ENCODE data around the gene GORASP2.

Gene GORASP2

DNA sequence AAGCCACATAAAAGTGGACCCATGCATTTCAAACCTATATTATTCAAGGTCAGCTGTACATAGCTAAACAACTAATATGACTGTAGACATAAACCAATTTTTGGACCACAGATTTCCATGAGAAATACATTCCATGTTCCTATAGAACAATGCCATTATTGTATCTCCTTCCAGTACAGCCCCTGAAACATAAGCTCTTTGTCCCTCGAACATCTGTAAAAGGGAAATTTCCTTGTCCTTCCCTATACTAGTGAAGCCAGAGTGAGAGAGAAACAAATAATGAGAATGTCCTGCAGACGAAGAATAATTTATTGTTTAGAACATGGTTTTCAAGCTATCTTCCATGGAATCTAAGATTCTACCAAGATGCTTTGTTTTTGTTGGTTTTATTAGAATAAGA lies 75.3 kb downstream of the GORASP2 start:
- no peaks in the 10 kb centered on the region for H3K27me3 ChIP-seq (ENCODE audit: control insufficient read depth, insufficient read depth, low read length)
- no peak overlapping the region for H3K27ac ChIP-seq (ENCODE audit: low read depth, low read length)
- no peaks in the 10 kb centered on the region for H3K4me1 ChIP-seq (ENCODE audit: control insufficient read depth, insufficient read depth, low read length)
- H3K36me3 ChIP-seq (ENCODE audit: control insufficient read depth, insufficient read depth, low read length) = peaks cover 61% of the 10 kb centered on the region
- H3K9me3 ChIP-seq (ENCODE audit: control insufficient read depth, insufficient read depth, low read depth, low read length) = no peaks in the 10 kb centered on the region
- no peak overlapping the region for H3K9ac ChIP-seq (ENCODE audit: low read length)
- H3K4me3 ChIP-seq (ENCODE audit: low read depth, low read length) = no peak overlapping the region

DNA sequence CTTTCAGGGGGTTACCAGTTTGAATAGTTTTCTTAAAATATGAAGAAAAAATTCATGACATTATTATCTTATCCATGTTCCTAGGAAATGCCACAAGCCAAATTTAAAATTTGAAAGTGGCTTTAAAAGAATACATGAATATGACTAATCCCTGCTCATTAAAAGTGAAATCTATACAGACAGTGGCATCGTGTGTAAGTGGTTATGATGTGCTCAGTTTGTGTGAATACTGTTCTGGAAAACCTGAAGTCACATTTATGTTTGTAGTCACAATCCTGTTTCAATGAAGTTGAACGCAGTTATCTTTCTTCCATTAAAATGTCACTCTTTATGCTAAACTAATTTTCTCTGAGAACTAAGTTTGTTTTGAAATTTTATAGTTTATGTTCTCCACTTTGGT lies 75.8 kb downstream of the GORASP2 start:
- no peaks in the 10 kb centered on the region for H3K9me3 ChIP-seq (ENCODE audit: control insufficient read depth, insufficient read depth, low read depth, low read length)
- no peaks in the 10 kb centered on the region for H3K4me1 ChIP-seq (ENCODE audit: control insufficient read depth, insufficient read depth, low read length)
- no peak overlapping the region for H3K27ac ChIP-seq (ENCODE audit: low read depth, low read length)
- no peak overlapping the region for H3K4me3 ChIP-seq (ENCODE audit: low read depth, low read length)
- H3K27me3 ChIP-seq (ENCODE audit: control insufficient read depth, insufficient read depth, low read length) = no peaks in the 10 kb centered on the region
- peaks cover 61% of the 10 kb centered on the region for H3K36me3 ChIP-seq (ENCODE audit: control insufficient read depth, insufficient read depth, low read length)
- H3K9ac ChIP-seq (ENCODE audit: low read length) = no peak overlapping the region

DNA sequence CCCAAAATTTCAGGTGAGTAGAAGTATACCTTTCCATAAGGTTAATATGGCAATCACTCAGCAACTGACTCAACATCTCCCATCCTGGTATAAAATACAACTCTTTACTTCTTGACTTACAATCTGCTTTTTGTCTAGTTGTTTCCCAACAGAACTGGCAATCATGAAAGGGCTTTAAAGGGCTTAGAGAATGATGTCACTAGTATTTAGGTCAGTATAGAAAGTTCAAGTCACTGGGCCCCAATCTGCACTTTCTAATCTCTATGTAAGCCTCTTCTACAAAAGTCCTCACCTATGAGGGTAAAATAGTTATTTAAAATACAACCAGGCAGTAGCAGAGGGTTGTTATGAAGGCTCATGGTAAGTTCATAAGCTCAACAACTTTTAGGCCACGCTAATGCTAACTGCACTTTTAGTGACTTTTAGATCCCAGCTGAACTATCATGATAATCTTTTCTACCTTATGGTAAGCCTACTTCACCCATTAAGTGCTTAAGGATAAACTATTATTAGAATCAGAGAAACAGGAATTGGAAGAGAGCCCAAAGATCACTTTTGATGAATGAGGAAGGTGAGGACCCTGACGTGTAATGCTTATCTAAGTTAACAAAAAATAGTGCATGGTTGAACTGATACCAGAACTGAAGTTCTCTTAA lies 79.6 kb downstream of the GORASP2 start:
- Histone ChIP-seq H3K27me3 (ENCODE audit: control insufficient read depth, insufficient read depth, low read length) (no peaks in the 10 kb centered on the region), H3K36me3 (ENCODE audit: control insufficient read depth, insufficient read depth, low read length) (peaks cover 60% of the 10 kb centered on the region), H3K9ac (ENCODE audit: low read length) (no peak overlapping the region), H3K4me3 (ENCODE audit: low read depth, low read length) (no peak overlapping the region), H3K9me3 (ENCODE audit: control insufficient read depth, insufficient read depth, low read depth, low read length) (no peaks in the 10 kb centered on the region), H3K4me1 (ENCODE audit: control insufficient read depth, insufficient read depth, low read length) (no peaks in the 10 kb centered on the region), H3K27ac (ENCODE audit: low read depth, low read length) (no peak overlapping the region)

DNA sequence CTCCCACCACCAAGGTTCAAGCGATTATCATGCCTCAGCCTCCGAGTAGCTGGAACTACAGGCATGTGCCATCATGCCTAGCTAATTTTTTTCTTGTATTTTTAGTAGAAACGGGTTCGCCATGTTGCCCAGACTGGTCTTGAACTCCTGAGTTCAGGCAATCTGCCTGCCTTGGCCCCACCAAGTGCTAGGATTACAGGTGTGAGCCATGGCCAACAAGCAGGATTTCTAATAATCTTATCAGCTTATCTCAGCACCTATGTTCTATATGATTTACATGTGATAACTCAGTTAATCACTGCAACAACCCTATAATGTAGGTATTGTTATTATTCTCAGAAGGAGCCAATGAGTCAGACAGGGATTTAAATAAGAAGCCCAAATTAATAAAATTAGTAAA lies 80.3 kb downstream of the GORASP2 start:
- H3K36me3 ChIP-seq (ENCODE audit: control insufficient read depth, insufficient read depth, low read length) = peaks cover 55% of the 10 kb centered on the region
- H3K27ac ChIP-seq (ENCODE audit: low read depth, low read length) = no peak overlapping the region
- no peak overlapping the region for H3K9ac ChIP-seq (ENCODE audit: low read length)

DNA sequence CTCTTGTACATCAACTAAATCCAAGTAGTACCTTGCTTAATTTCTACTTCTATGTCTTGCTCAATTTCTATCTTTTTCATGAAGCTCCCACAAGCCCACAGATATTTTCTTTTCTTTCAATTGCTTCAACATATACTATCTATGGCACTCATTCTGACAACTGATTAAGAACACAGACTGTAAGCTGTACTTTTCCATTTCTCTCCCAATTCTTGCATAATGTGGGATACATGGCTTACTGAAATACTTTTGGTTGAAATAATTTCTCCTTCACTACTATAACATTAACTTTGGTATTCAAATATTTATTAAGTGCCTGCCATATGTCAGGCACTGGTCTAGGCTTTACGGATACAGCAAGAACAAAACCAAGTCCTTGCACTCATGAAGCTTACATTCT lies 84.8 kb downstream of the GORASP2 start:
- Histone ChIP-seq H3K27me3 (ENCODE audit: control insufficient read depth, insufficient read depth, low read length) (no peaks in the 10 kb centered on the region), H3K36me3 (ENCODE audit: control insufficient read depth, insufficient read depth, low read length) (peaks cover 29% of the 10 kb centered on the region), H3K4me1 (ENCODE audit: control insufficient read depth, insufficient read depth, low read length) (no peaks in the 10 kb centered on the region)

More for the DNA sequence above, 80.3 kb downstream of the GORASP2 start:
- no peaks in the 10 kb centered on the region for H3K9me3 ChIP-seq (ENCODE audit: control insufficient read depth, insufficient read depth, low read depth, low read length)
- no peaks in the 10 kb centered on the region for H3K4me1 ChIP-seq (ENCODE audit: control insufficient read depth, insufficient read depth, low read length)
- no peak overlapping the region for H3K4me3 ChIP-seq (ENCODE audit: low read depth, low read length)
- H3K27me3 ChIP-seq (ENCODE audit: control insufficient read depth, insufficient read depth, low read length) = no peaks in the 10 kb centered on the region

GRCh38 chr2:171016125-171016524 lies 87.1 kb downstream of the GORASP2 start:
- Histone ChIP-seq H3K9me3 (ENCODE audit: control insufficient read depth, insufficient read depth, low read depth, low read length) (no peaks in the 10 kb centered on the region), H3K4me3 (ENCODE audit: low read depth, low read length) (no peak overlapping the region), H3K9ac (ENCODE audit: low read length) (no peak overlapping the region), H3K4me1 (ENCODE audit: control insufficient read depth, insufficient read depth, low read length) (peaks cover 4% of the 10 kb centered on the region; the same call in 1 of the 2 replicates), H3K36me3 (ENCODE audit: control insufficient read depth, insufficient read depth, low read length) (peaks cover 15% of the 10 kb centered on the region), H3K27me3 (ENCODE audit: control insufficient read depth, insufficient read depth, low read length) (no peaks in the 10 kb centered on the region), H3K27ac (ENCODE audit: low read depth, low read length) (no peak overlapping the region)

More for the DNA sequence above, 84.8 kb downstream of the GORASP2 start:
- Histone ChIP-seq H3K4me3 (ENCODE audit: low read depth, low read length) (no peak overlapping the region), H3K9ac (ENCODE audit: low read length) (no peak overlapping the region), H3K27ac (ENCODE audit: low read depth, low read length) (no peak overlapping the region), H3K9me3 (ENCODE audit: control insufficient read depth, insufficient read depth, low read depth, low read length) (no peaks in the 10 kb centered on the region)
